ENCODE results near the gene STARD13. TPM values are rescaled to one million over a fixed set of nuclear protein-coding genes. Genes with fewer than 3 reads are reported as not detected.

The STARD13 gene
- total and polyA plus RNA-seq, 4 donors, result 2.7 to 15.3 (median 5.7) TPM

- no peaks in the 10 kb centered on the region for H3K9me3 ChIP-seq (ENCODE audit: control insufficient read depth in 4 of 4, low read length in 3 of 4)
- TF ChIP-seq REST (IDR thresholded peaks at IDR 0.05) (no peak), FOXA1 (IDR thresholded peaks at IDR 0.05) (no peak), RAD21 (IDR thresholded peaks at IDR 0.05) (no peak), CTCF (IDR thresholded peaks at IDR 0.05; ENCODE audit: low read depth, low read length, missing input control) (no peak), TAF1 (conservative IDR thresholded peaks at IDR 0.05) (no peak), YY1 (IDR thresholded peaks at IDR 0.05) (no peak), JUND (IDR thresholded peaks at IDR 0.05) (no peak), SP1 (IDR thresholded peaks at IDR 0.05) (no peak), MAX (IDR thresholded peaks at IDR 0.05) (no peak), HNF4G (IDR thresholded peaks at IDR 0.05) (no peak), FOXA2 (IDR thresholded peaks at IDR 0.05) (no peak), GABPA (IDR thresholded peaks at IDR 0.05 in 1 of 2, conservative IDR thresholded peaks at IDR 0.05 in 1 of 2) (no peak), ATF3 (IDR thresholded peaks at IDR 0.05) (no peak), EGR1 (IDR thresholded peaks at IDR 0.05; ENCODE audit: low read depth in 2 of 2) (no peak), RXRA (IDR thresholded peaks at IDR 0.05) (no peak), ZBTB33 (IDR thresholded peaks at IDR 0.05) (no peak), NR2F2 (IDR thresholded peaks at IDR 0.05) (no peak), HNF4A (conservative IDR thresholded peaks at IDR 0.05) (no peak)
- H3K27me3 ChIP-seq (ENCODE audit: control insufficient read depth in 4 of 4, insufficient read depth in 4 of 4, low read length in 3 of 4), result no peaks in the 10 kb centered on the region
- WGBS, result 85% methylated on average over 9 of the region's 9 CpGs
- no peak overlapping the region for H3K27ac ChIP-seq (ENCODE audit: low read depth in 1 of 2, low read length in 2 of 2)
- no peak overlapping the region for H3K9ac ChIP-seq (ENCODE audit: low read depth in 1 of 2, low read length in 2 of 2)
- no peaks in the 10 kb centered on the region for H3K36me3 ChIP-seq (ENCODE audit: control insufficient read depth in 4 of 4, insufficient read depth in 3 of 4, low read depth in 1 of 4, low read length in 3 of 4)
- H3K4me1 ChIP-seq (ENCODE audit: control insufficient read depth in 4 of 4, insufficient read depth in 4 of 4, low read length in 3 of 4), result no peaks in the 10 kb centered on the region
- no peak for DNase-seq (ENCODE audit: low spot score)
- H3K4me3 ChIP-seq (ENCODE audit: low read depth in 1 of 3, low read length in 3 of 3), result no peak overlapping the region
These were observed 198.5 kb downstream of the STARD13 start for GRCh38 chr13:33087091-33087490.

Data from liver (tissue), 9 donors.